Keratinocyte (primary cell): ENCODE data around the gene MRPS27. TPM values are rescaled to one million over a fixed set of nuclear protein-coding genes. Genes with fewer than 3 reads are reported as not detected.

Source experiments
- DNase-seq: peaks from one replicate; pipeline ENCODE4 v3.0.0-alpha.2; 2011; ENCODE audit warnings: low read depth, missing footprints, low spot score
- FAIRE-seq: peaks from 2 replicates; lab custom pipeline; 2011; peaks lifted over from hg19 to GRCh38; lab: Jason Lieb, UNC
- H2AFZ ChIP-seq: 2 replicates; pipeline ENCODE4 v1.6.0; 2012; ENCODE audit warnings: low read length, control low read depth, inconsistent platforms; ENCODE audit not compliant: control insufficient read depth
- H3K27ac ChIP-seq: 2 replicates; pipeline ENCODE4 v1.5.1; 2011; ENCODE audit warnings: low read length; ENCODE audit not compliant: control insufficient read depth, insufficient read depth
- H3K27me3 ChIP-seq: 3 replicates; pipeline ENCODE4 v1.6.0; 2011; ENCODE audit warnings: low read length; ENCODE audit not compliant: control insufficient read depth, insufficient read depth; ENCODE audit errors: extremely low read depth
- H3K36me3 ChIP-seq, 2 experiments: 2 replicates in 1 of 2; 3 replicates in 1 of 2; pipeline ENCODE4 v1.5.1; 2011; ENCODE audit warnings: low read length in 2 of 2, mild to moderate bottlenecking in 1 of 2; ENCODE audit not compliant: control insufficient read depth in 2 of 2, insufficient read depth in 2 of 2; ENCODE audit errors: extremely low read depth in 1 of 2
- H3K4me1 ChIP-seq: 3 replicates; pipeline ENCODE4 v1.5.1; 2011; ENCODE audit warnings: low read length; ENCODE audit not compliant: control insufficient read depth, insufficient read depth; ENCODE audit errors: extremely low read depth
- H3K4me2 ChIP-seq: 3 replicates; pipeline ENCODE4 v1.6.0; 2011; ENCODE audit warnings: low read depth, low read length; ENCODE audit not compliant: control insufficient read depth, insufficient read depth; ENCODE audit errors: extremely low read depth
- H3K4me3 ChIP-seq, 3 experiments: fragments of 200-600 bp in 1 of 3; sonication (generic) in 1 of 3; 2 replicates in 2 of 3; 3 replicates in 1 of 3; pipeline ENCODE4 v1.5.1; 2011 to 2016; ENCODE audit warnings: low read length in 3 of 3, mild to moderate bottlenecking in 3 of 3, control low read depth in 2 of 3, inconsistent platforms in 1 of 3, low read depth in 1 of 3, mixed read lengths in 1 of 3, mixed run types in 1 of 3, moderate library complexity in 1 of 3; ENCODE audit not compliant: control insufficient read depth in 2 of 3, insufficient read depth in 2 of 3; ENCODE audit errors: extremely low read depth in 1 of 3
- H3K79me2 ChIP-seq: 2 replicates; pipeline ENCODE4 v1.6.0; 2012; ENCODE audit warnings: low read length; ENCODE audit not compliant: control insufficient read depth, insufficient read depth
- H3K9ac ChIP-seq: 3 replicates; pipeline ENCODE4 v1.6.0; 2011; ENCODE audit warnings: low read length; ENCODE audit not compliant: control insufficient read depth, insufficient read depth; ENCODE audit errors: extremely low read depth
- H3K9me1 ChIP-seq: 3 replicates; pipeline ENCODE4 v1.6.0; 2011; ENCODE audit warnings: low read length; ENCODE audit not compliant: control insufficient read depth, insufficient read depth; ENCODE audit errors: extremely low read depth
- H3K9me3 ChIP-seq: 2 replicates; pipeline ENCODE4 v1.5.1; 2012; ENCODE audit warnings: low read depth, low read length; ENCODE audit not compliant: control insufficient read depth
- H4K20me1 ChIP-seq: 3 replicates; pipeline ENCODE4 v1.6.0; 2011; ENCODE audit warnings: low read length; ENCODE audit not compliant: control insufficient read depth, insufficient read depth; ENCODE audit errors: extremely low read depth
- CTCF ChIP-seq, 3 experiments: IDR thresholded peaks in 1 of 3; conservative IDR thresholded peaks in 1 of 3; optimal IDR thresholded peaks in 1 of 3; 2 replicates in 2 of 3; 3 replicates in 1 of 3; pipeline versions ENCODE3 to v1.5.1; 2011; ENCODE audit warnings: low read length in 3 of 3, mild to moderate bottlenecking in 3 of 3, moderate library complexity in 2 of 3, control low read depth in 1 of 3, inconsistent platforms in 1 of 3; ENCODE audit not compliant: insufficient read depth in 2 of 3; ENCODE audit errors: extremely low read depth in 1 of 3
- EZH2 ChIP-seq: IDR thresholded peaks from one replicate; pipeline ENCODE4 v1.6.1; 2012; ENCODE audit warnings: inconsistent platforms, mild to moderate bottlenecking, low read length, moderate library complexity
- dilution Hi-C: fragments of 300-500 bp; cut with MboI; formaldehyde crosslinking; loops from one replicate; pipeline ENCODE4 v1.7.0; 2020; ENCODE audit warnings: low sequenced_read_pairs; ENCODE audit not compliant: extremely low pct_ligation_motif_present
- polyA plus RNA-seq, 5 experiments: library from polyadenylated mRNA; depleted of rRNA in 3 of 5; stranded (reverse) in 3 of 5; stranded (forward) in 1 of 5; unstranded in 1 of 5; fragments of >200 nt; gene quantifications; 1 replicate in 1 of 5; 2 replicates in 3 of 5; 3 replicates in 1 of 5; pipeline versions ENCODE4 v1.2.1 to v1.2.3, GENCODE V29; 2011 to 2012; ENCODE audit warnings: missing spikeins in 2 of 5, low read depth in 1 of 5, low replicate concordance in 1 of 5

MRPS27 gene
- polyA plus RNA-seq, 1 donor (not counting 4 experiments of a cell fraction or from before 2014, with no cell fraction given): 98.7 TPM

DNA sequence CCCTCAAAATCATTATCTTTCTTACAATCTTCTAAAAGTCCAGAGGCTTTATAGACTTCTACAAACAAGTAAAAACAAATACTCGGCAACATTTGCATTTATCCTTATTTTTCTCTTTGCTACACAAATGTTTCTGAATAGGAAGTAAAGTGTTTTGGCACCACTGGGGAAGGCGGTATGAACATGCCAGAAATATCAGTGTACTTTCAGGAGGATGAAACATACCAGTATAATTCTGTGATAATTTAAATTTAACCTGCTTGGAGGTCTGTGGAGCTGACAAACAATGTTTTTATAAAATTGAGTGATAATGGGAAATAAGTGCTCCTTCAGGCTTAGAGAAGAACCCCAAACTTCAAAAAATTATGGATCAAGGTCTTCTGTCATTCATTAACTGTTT is 51.8 kb downstream of the MRPS27 start:
- dilution Hi-C loops: no loop called here
- H3K9ac ChIP-seq: no peak overlapping the region
- no peak overlapping the region for H3K4me3 ChIP-seq
- H3K27me3 ChIP-seq: no peaks in the 10 kb centered on the region
- H4K20me1 ChIP-seq: peaks cover 6% of the 10 kb centered on the region
- peaks cover 8% of the 10 kb centered on the region for H3K4me1 ChIP-seq
- no peak for DNase-seq
- peaks cover 18% of the 10 kb centered on the region for H3K79me2 ChIP-seq
- H3K4me2 ChIP-seq: no peak overlapping the region
- no peaks in the 10 kb centered on the region for H3K36me3 ChIP-seq
- no peak overlapping the region for H3K27ac ChIP-seq
- H2AFZ ChIP-seq: no peak overlapping the region
- TF ChIP-seq CTCF (optimal IDR thresholded peaks at IDR 0.05 in 1 of 3, IDR thresholded peaks at IDR 0.05 in 1 of 3, conservative IDR thresholded peaks at IDR 0.05 in 1 of 3; ENCODE audit: extremely low read depth in 1 of 3, insufficient read depth in 2 of 3, low read length in 3 of 3) (no peak), EZH2 (no peak)
- H3K9me3 ChIP-seq: no peaks in the 10 kb centered on the region
- no peak for FAIRE-seq
- H3K9me1 ChIP-seq: peaks cover 2% of the 10 kb centered on the region

DNA sequence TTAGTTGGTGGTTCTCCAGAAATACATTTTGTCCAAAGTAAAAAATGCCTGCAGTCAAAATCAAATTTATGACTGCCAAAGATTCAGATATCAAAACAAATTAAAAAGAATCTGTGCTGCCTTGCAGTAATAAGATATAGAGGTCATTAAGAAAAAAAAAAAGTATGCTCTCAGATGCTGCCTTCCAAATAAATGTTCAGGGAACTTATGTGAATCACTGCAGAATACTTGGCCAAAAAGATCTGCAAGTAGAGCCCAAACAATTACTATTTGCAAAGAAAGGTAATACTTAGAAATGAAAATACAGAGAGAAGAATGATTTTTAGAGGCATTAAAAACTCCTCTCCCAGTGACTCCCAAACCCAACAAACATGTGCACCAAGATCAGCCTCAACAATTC is 52.4 kb downstream of the MRPS27 start:
- no peak overlapping the region for H2AFZ ChIP-seq
- DNase-seq: no peak
- TF ChIP-seq EZH2 (no peak), CTCF (optimal IDR thresholded peaks at IDR 0.05 in 1 of 3, IDR thresholded peaks at IDR 0.05 in 1 of 3, conservative IDR thresholded peaks at IDR 0.05 in 1 of 3; ENCODE audit: extremely low read depth in 1 of 3, insufficient read depth in 2 of 3, low read length in 3 of 3) (no peak)
- FAIRE-seq: no peak
- H3K27ac ChIP-seq: no peak overlapping the region
- H3K9ac ChIP-seq: no peak overlapping the region
- dilution Hi-C loops: no loop called here
- H3K4me3 ChIP-seq: no peak overlapping the region
- H3K4me2 ChIP-seq: no peak overlapping the region
- H3K9me1 ChIP-seq: peaks cover 2% of the 10 kb centered on the region
- no peaks in the 10 kb centered on the region for H3K9me3 ChIP-seq
- H3K27me3 ChIP-seq: no peaks in the 10 kb centered on the region
- peaks cover 8% of the 10 kb centered on the region for H3K4me1 ChIP-seq
- H4K20me1 ChIP-seq: peaks cover 6% of the 10 kb centered on the region
- peaks cover 18% of the 10 kb centered on the region for H3K79me2 ChIP-seq
- H3K36me3 ChIP-seq: no peaks in the 10 kb centered on the region
